H9 (cell line): ENCODE results near the gene KDM4E. TPM values are rescaled to one million over a fixed set of nuclear protein-coding genes. Genes with fewer than 3 reads are reported as not detected.

Source experiments
- DNase-seq: peaks from one replicate; pipeline ENCODE4 v3.0.0-alpha.2; 2017
- H2AFZ ChIP-seq: one replicate; pipeline ENCODE4 v1.6.1; 2013; ENCODE audit warnings: mild to moderate bottlenecking, low read length, control low read depth, moderate library complexity
- H2AK5ac ChIP-seq: 2 replicates; pipeline ENCODE4 v1.6.1; 2013; ENCODE audit warnings: low read length, control low read depth, mixed read lengths; ENCODE audit not compliant: insufficient read length
- H2BK120ac ChIP-seq: one replicate; pipeline ENCODE4 v1.6.1; 2013; ENCODE audit warnings: low read depth, mild to moderate bottlenecking, low read length, control low read depth, inconsistent platforms; ENCODE audit not compliant: poor library complexity, severe bottlenecking
- H2BK12ac ChIP-seq: 2 replicates; pipeline ENCODE4 v1.6.1; 2013; ENCODE audit warnings: low read length, control low read depth, mixed read lengths, low read depth; ENCODE audit not compliant: insufficient read length
- H2BK15ac ChIP-seq: 2 replicates; pipeline ENCODE4 v1.6.1; 2013; ENCODE audit warnings: low read depth, low read length, control low read depth
- H2BK20ac ChIP-seq: one replicate; pipeline ENCODE4 v1.6.1; 2013; ENCODE audit warnings: low read depth, mild to moderate bottlenecking, low read length, control low read depth, inconsistent platforms; ENCODE audit not compliant: poor library complexity, severe bottlenecking
- H2BK5ac ChIP-seq: 2 replicates; pipeline ENCODE4 v1.6.1; 2013; ENCODE audit warnings: low read length, control low read depth, mixed read lengths; ENCODE audit not compliant: insufficient read length
- H3K14ac ChIP-seq: 2 replicates; pipeline ENCODE4 v1.6.1; 2013; ENCODE audit warnings: low read length, control low read depth; ENCODE audit not compliant: insufficient read depth
- H3K18ac ChIP-seq: 2 replicates; pipeline ENCODE4 v1.6.1; 2013; ENCODE audit warnings: low read depth, mild to moderate bottlenecking, mixed read lengths, low read length, control low read depth; ENCODE audit not compliant: insufficient read length
- H3K23ac ChIP-seq: 2 replicates; pipeline ENCODE4 v1.6.1; 2013; ENCODE audit warnings: low read length, control low read depth, mixed read lengths, low read depth; ENCODE audit not compliant: insufficient read length
- H3K23me2 ChIP-seq: 2 replicates; pipeline ENCODE4 v1.6.1; 2013; ENCODE audit warnings: low read depth, mild to moderate bottlenecking, mixed read lengths, low read length, control low read depth; ENCODE audit not compliant: insufficient read length, poor library complexity, severe bottlenecking
- H3K27ac ChIP-seq: 2 replicates; pipeline ENCODE4 v1.5.1; 2013; ENCODE audit warnings: low read length, control low read depth, mixed read lengths, low read depth; ENCODE audit not compliant: insufficient read length
- H3K27me3 ChIP-seq: 2 replicates; pipeline ENCODE4 v1.6.1; 2013; ENCODE audit warnings: low read length, control low read depth, inconsistent platforms; ENCODE audit not compliant: insufficient read depth
- H3K4ac ChIP-seq: 2 replicates; pipeline ENCODE4 v1.6.1; 2013; ENCODE audit warnings: low read depth, mild to moderate bottlenecking, control low read depth, inconsistent platforms, low read length, moderate library complexity
- H3K4me1 ChIP-seq: 2 replicates; pipeline ENCODE4 v1.6.1; 2013; ENCODE audit warnings: low read length, control low read depth, inconsistent platforms; ENCODE audit not compliant: insufficient read depth
- H3K4me2 ChIP-seq: 2 replicates; pipeline ENCODE4 v1.6.1; 2013; ENCODE audit warnings: low read length, control low read depth, mixed read lengths; ENCODE audit not compliant: insufficient read length, insufficient read depth
- H3K56ac ChIP-seq: 2 replicates; pipeline ENCODE4 v1.6.1; 2013; ENCODE audit warnings: low read depth, mild to moderate bottlenecking, mixed read lengths, low read length, control low read depth; ENCODE audit not compliant: insufficient read length
- H3K79me1 ChIP-seq: 2 replicates; pipeline ENCODE4 v1.6.1; 2013; ENCODE audit warnings: low read depth, mild to moderate bottlenecking, moderate library complexity, low read length, control low read depth, inconsistent platforms; ENCODE audit not compliant: insufficient read depth, poor library complexity, severe bottlenecking
- H3K79me2 ChIP-seq: 2 replicates; pipeline ENCODE4 v1.6.1; 2013; ENCODE audit warnings: low read length, control low read depth, inconsistent platforms; ENCODE audit not compliant: insufficient read depth
- H3K9ac ChIP-seq: 2 replicates; pipeline ENCODE4 v1.6.1; 2013; ENCODE audit warnings: low read length, control low read depth, mixed read lengths; ENCODE audit not compliant: insufficient read length; ENCODE audit errors: extremely low read depth
- H3K9me3 ChIP-seq: one replicate; pipeline ENCODE4 v1.6.1; 2013; ENCODE audit warnings: low read depth, low read length, inconsistent platforms; ENCODE audit not compliant: control insufficient read depth
- H3T11ph ChIP-seq: one replicate; pipeline ENCODE4 v1.6.1; 2013; ENCODE audit warnings: mild to moderate bottlenecking, low read length, control low read depth, inconsistent platforms
- H4K20me1 ChIP-seq: one replicate; pipeline ENCODE4 v1.6.1; 2013; ENCODE audit not compliant: control insufficient read depth, insufficient read length, insufficient read depth
- H4K5ac ChIP-seq: 2 replicates; pipeline ENCODE4 v1.6.1; 2013; ENCODE audit warnings: low read depth, mild to moderate bottlenecking, mixed read lengths, low read length, control low read depth; ENCODE audit not compliant: insufficient read length
- H4K8ac ChIP-seq: replicated peaks from 2 replicates; pipeline ENCODE4 v1.6.1; 2013; ENCODE audit warnings: low read length, control low read depth, mixed read lengths, low read depth; ENCODE audit not compliant: insufficient read length
- H4K91ac ChIP-seq: 2 replicates; pipeline ENCODE4 v1.6.1; 2013; ENCODE audit warnings: low read depth, mild to moderate bottlenecking, moderate library complexity, mixed read lengths, low read length, control low read depth; ENCODE audit not compliant: insufficient read length
- H3K27ac Mint-ChIP-seq, 3 experiments: 2 replicates in 2 of 3; 3 replicates in 1 of 3; pipeline ENCODE4 v1.8.0; 2020 to 2021; ENCODE audit warnings: mixed read lengths in 3 of 3, mild to moderate bottlenecking in 1 of 3, moderate library complexity in 1 of 3
- H3K27me3 Mint-ChIP-seq: 2 replicates; pipeline ENCODE4 v1.8.0; 2021; ENCODE audit warnings: low read depth, mild to moderate bottlenecking, moderate library complexity, mixed read lengths
- H3K36me3 Mint-ChIP-seq, 3 experiments: 2 replicates in 2 of 3; 3 replicates in 1 of 3; pipeline ENCODE4 v1.8.0; 2020 to 2021; ENCODE audit warnings: low read depth in 3 of 3, mixed read lengths in 3 of 3; ENCODE audit not compliant: insufficient read depth in 1 of 3
- H3K4me1 Mint-ChIP-seq, 2 experiments: 2 replicates each; pipeline ENCODE4 v1.8.0; 2020; ENCODE audit warnings: mixed read lengths in 2 of 2
- H3K4me3 Mint-ChIP-seq, 2 experiments: 2 replicates in 1 of 2; 3 replicates in 1 of 2; pipeline ENCODE4 v1.8.0; 2020 to 2021; ENCODE audit warnings: mild to moderate bottlenecking in 2 of 2, mixed read lengths in 2 of 2, moderate library complexity in 1 of 2
- H3K9me3 Mint-ChIP-seq, 2 experiments: 2 replicates in 1 of 2; 3 replicates in 1 of 2; pipeline ENCODE4 v1.8.0; 2020; ENCODE audit warnings: mild to moderate bottlenecking in 2 of 2, mixed read lengths in 2 of 2, moderate library complexity in 1 of 2
- WGBS: extraction: QIAGEN DNeasy Blood & Tissue Kit; methylation state at CpG from one replicate; pipeline ENCODE4 v1.1.7; 2013; ENCODE audit warnings: missing lambda C conversion rate, low lambda C conversion rate, mixed read lengths; ENCODE audit not compliant: insufficient read length; ENCODE audit errors: extremely low coverage; 5-methylcytosine and 5-hydroxymethylcytosine counted together
- total RNA-seq: library from RNA; stranded (reverse); gene quantifications from 2 replicates; pipeline ENCODE4 v1.2.1, GENCODE V29; 2021
- TF ChIP-seq, protein P1 (sequence below): fragments of 200-600 bp; sonication (generic); conservative IDR thresholded peaks from 3 replicates; pipeline ENCODE4 v1.8.0; 2021; ENCODE audit warnings: antibody characterized with exemption, mild to moderate bottlenecking

Gene KDM4E
- total RNA-seq, 1 experiment from 2014 or later = not detected

DNA sequence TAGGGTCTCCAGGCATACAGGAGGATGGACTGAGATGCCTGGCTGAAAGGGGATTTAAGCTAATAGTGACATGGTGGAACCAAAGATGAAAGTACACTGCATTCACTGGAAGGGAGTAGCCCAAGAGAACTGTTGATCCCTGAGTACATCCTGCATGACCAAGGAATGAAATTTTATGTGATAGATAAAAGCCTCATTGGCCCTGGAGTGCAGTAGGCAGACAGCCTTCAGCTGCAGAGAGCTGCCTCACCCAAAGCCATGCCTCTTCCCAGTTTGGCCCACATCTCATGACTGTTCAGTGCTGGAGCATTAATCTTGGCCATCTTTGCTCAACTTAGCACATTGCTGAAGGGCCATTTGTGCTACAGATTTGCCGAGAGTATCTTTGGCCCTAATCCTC is 8.0 kb downstream of the KDM4E start:
- no peak overlapping the region for H3K56ac ChIP-seq
- TF ChIP-seq, protein P1, sequence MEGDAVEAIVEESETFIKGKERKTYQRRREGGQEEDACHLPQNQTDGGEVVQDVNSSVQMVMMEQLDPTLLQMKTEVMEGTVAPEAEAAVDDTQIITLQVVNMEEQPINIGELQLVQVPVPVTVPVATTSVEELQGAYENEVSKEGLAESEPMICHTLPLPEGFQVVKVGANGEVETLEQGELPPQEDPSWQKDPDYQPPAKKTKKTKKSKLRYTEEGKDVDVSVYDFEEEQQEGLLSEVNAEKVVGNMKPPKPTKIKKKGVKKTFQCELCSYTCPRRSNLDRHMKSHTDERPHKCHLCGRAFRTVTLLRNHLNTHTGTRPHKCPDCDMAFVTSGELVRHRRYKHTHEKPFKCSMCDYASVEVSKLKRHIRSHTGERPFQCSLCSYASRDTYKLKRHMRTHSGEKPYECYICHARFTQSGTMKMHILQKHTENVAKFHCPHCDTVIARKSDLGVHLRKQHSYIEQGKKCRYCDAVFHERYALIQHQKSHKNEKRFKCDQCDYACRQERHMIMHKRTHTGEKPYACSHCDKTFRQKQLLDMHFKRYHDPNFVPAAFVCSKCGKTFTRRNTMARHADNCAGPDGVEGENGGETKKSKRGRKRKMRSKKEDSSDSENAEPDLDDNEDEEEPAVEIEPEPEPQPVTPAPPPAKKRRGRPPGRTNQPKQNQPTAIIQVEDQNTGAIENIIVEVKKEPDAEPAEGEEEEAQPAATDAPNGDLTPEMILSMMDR = no peak
- no peak overlapping the region for H3T11ph ChIP-seq
- H3K23me2 ChIP-seq = no peaks in the 10 kb centered on the region
- no peak for DNase-seq
- no peak overlapping the region for H3K4me3 Mint-ChIP-seq
- H3K4me1 Mint-ChIP-seq = no peaks in the 10 kb centered on the region
- H3K79me2 ChIP-seq = no peaks in the 10 kb centered on the region
- H3K27ac Mint-ChIP-seq = no peak overlapping the region
- H3K4me2 ChIP-seq = no peak overlapping the region
- H3K9ac ChIP-seq = no peak overlapping the region
- no peak overlapping the region for H4K5ac ChIP-seq
- H3K27ac ChIP-seq = no peak overlapping the region
- no CpG with 5 or more reads among the region's 1 CpG for WGBS
- no peak overlapping the region for H3K23ac ChIP-seq
- H2BK120ac ChIP-seq = no peak overlapping the region
- no peak overlapping the region for H2AK5ac ChIP-seq
- peaks cover 7% of the 10 kb centered on the region for H3K27me3 Mint-ChIP-seq
- no peaks in the 10 kb centered on the region for H3K4me1 ChIP-seq
- H3K4ac ChIP-seq = no peak overlapping the region
- no peak overlapping the region for H2BK12ac ChIP-seq
- H3K18ac ChIP-seq = no peak overlapping the region
- H2BK15ac ChIP-seq = no peak overlapping the region
- H3K9me3 Mint-ChIP-seq = peaks cover 0 to 2% of the 10 kb centered on the region in 2 experiments; a peak in 3 of 5 replicates
- no peak overlapping the region for H4K8ac ChIP-seq
- no peak overlapping the region for H2BK20ac ChIP-seq
- H4K91ac ChIP-seq = no peak overlapping the region
- no peaks in the 10 kb centered on the region for H3K9me3 ChIP-seq
- H3K14ac ChIP-seq = no peak overlapping the region
- H3K27me3 ChIP-seq = no peaks in the 10 kb centered on the region
- H2AFZ ChIP-seq = no peak overlapping the region
- no peak overlapping the region for H2BK5ac ChIP-seq
- H4K20me1 ChIP-seq = no peaks in the 10 kb centered on the region
- H3K36me3 Mint-ChIP-seq = peaks cover 0 to under 1% (median 0%) of the 10 kb centered on the region in 3 experiments; a peak in 1 of 7 replicates
- H3K79me1 ChIP-seq = no peaks in the 10 kb centered on the region
